ENCODE measurements around the gene HLA-DOA.

HLA-DOA gene

DNA sequence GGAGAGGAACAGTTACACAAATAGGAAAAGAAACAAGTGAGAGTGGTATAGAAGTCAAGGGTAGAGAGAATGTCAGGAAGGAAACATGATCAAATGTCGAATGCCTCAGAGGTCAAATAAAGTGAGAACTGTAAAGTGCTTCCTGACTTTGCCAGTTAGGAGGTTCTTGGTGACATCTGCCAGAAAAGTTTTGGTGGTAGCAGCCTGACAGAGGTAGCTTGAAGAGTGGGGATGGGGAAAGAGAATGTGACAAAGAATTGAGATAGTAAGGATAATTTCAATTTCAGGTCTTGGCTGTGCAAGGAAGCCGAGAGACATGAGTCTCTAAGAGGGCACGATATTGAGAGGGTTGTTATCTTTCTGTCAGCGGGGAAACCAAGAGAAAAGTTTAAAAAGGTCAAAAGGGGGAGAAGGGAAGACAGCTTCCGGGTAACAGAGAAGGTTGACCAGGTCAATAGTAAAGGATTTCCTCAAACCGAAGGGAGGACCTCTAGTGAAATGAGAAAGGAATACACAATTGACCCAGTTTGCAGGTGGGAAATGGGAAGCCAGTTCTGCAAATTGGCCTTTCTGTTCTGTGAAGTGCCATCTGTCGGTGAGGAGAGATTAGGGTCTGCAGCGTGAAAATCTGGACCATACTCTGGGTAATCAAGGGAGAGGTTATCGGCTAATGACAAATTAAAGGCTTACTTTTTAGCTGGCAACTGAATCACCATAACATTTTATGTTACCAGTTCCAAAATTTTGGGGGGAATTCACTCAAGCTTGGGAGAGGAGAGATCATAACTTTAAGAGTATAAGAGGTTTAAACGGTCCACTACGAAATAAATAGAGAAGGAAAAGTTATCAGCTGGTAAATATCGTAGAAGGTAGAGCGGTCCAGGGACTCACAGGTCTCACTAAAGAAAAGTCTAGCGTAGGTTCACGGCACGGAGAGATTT, 42.0 kb downstream of the HLA-DOA start:
- TF ChIP-seq CTCF (IDR thresholded peaks at IDR 0.05) = peak; percentile 61

- TF ChIP-seq CTCF (IDR thresholded peaks at IDR 0.05) = no peak
Measured at GRCh38 chr6:32964776-32965175, 44.6 kb downstream of the HLA-DOA start.

GRCh38 chr6:32963866-32964265, 45.5 kb downstream of the HLA-DOA start:
- no peak for TF ChIP-seq CTCF (IDR thresholded peaks at IDR 0.05)

- no peak for TF ChIP-seq CTCF (IDR thresholded peaks at IDR 0.05)
Measured at GRCh38 chr6:32962213-32962826, 47.1 kb downstream of the HLA-DOA start.

DNA sequence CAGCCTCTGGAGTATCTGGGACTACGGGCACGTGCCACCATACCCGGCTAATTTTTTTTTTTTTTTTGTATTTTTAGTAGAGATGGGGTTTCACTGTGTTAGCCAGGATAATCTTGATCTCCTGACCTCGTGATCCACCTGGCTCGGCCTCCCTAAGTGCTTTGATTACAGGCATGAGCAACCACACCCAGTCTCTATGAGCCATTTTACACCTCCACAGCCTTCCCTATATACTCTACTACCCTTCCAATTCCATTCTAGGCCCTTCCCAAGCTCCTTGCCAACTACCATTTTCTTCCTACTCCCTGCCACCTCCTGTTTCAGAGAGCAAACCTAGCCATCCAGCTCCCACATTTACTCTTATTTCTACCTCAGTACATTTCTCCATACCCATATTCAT, 48.8 kb downstream of the HLA-DOA start:
- TF ChIP-seq CTCF (IDR thresholded peaks at IDR 0.05) = no peak

DNA sequence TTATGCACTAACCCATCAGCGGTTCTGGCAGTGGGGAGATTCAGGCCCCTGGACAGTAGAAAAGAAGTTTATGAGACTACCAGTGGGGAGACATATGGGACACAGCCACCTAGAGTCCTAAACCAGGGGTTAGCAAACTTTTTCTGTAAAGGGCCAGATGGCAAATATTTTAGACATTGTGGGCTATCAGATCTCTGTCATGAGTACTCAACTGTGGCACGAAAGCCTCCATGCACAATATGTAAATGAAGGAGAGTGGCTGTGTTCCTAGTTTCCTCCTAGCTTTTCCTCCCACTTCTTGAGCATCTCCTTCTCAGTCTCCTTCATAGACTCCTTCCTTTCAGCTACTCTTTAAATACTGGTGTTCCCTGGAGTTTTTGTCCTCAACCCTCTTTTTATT, 53.2 kb downstream of the HLA-DOA start:
- TF ChIP-seq CTCF (IDR thresholded peaks at IDR 0.05) = no peak

- peak; percentile 34; the same call in 1 of the 2 replicates for TF ChIP-seq CTCF (IDR thresholded peaks at IDR 0.05)
Measured at GRCh38 chr6:32954986-32955802, 54.2 kb downstream of the HLA-DOA start.
